DOHH2 (cell line): Measurements from ENCODE around the gene MAP2K3.
"Not testable (repeated sequence)": the region's sequence is repeated elsewhere in the genome, so short reads cannot be mapped to it uniquely, and the experiment has no call there.

Experiments
- CTCF ChIP-seq: fragments of 200-600 bp; sonication (generic); IDR thresholded peaks from one replicate; pipeline ENCODE4 v1.5.1; 2014; ENCODE audit warnings: antibody characterized with exemption, mild to moderate bottlenecking, low read depth, low read length; ENCODE audit not compliant: poor library complexity, severe bottlenecking
- EZH2phosphoT487 ChIP-seq: fragments of 200-600 bp; sonication (generic); IDR thresholded peaks from 2 replicates; pipeline ENCODE4 v1.6.1; 2017; ENCODE audit warnings: borderline replicate concordance, mild to moderate bottlenecking, antibody characterized with exemption, low read length, moderate library complexity, mixed read lengths

DNA sequence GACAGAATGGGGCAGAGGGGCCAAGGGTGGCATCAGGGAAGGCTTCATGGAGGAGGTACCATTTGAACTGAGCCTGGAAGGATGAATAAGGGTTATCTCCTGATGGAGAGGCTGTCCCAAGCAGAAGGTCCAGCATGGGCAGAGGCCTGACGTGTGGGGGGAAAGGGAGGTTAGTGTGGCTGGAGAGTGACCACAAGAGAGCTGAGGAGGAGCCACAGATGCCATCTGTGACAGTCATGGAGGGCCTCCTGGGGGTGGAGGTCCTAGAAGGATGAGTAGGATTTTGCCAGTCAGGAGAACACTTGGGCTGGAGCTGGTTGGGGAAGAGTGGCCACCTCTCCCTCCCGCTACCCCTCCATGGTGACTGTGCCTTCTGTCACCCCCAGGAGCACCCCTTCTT is 29.2 kb downstream of the MAP2K3 start:
- not testable (repeated sequence) for TF ChIP-seq CTCF, EZH2phosphoT487
